ENCODE measurements around the gene CSN2.
"Not testable (repeated sequence)": the region's sequence is repeated elsewhere in the genome, so short reads cannot be mapped to it uniquely, and the experiment has no call there.

Gene CSN2, protein sequence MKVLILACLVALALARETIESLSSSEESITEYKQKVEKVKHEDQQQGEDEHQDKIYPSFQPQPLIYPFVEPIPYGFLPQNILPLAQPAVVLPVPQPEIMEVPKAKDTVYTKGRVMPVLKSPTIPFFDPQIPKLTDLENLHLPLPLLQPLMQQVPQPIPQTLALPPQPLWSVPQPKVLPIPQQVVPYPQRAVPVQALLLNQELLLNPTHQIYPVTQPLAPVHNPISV

DNA sequence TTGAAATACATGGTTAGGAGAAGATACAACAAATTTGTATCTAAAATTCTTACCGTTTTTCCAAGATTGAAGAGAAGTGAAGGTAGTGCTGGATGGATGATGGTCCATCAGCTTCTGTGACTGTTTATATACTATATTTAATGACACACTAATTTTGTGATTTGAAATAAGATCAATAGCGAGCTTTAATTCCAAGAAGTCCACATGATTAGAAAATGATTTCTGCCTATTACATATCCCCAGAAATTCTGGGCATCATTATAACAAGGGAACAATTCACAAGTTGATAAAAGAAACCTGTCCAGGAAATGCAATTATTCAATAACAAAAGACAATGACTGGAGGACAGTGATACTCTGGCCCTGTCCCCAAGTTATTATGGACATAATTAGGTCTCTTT lies at the start of gene CSN2:
Gene CSN2, minus strand, starts transcription at position 101 of the 400 bp plus-strand sequence. CDS start 4,733 bp downstream, outside the sequence.
- DNase-seq (ENCODE audit: insufficient read length, low spot score), result no peak
- no peak for FAIRE-seq

DNA sequence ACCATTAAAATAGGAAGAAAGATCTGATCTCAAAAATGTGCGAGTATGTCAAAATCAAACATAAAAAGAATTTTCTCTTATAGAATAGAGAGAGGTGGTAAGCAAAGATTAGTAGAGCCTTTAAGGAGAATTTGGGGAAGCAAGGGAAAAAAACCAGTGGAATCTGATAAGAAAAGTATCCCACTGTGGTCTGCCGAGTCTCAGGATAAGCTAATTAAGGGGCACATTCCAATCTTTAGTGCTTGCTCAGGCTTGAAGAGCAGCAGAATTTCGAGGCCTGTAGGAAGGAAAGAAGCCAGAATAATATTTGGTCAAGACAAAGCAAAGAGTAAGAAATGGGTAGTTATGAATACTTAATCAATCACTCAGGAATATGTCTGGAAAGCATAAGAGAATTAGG lies 43.2 kb upstream of the CSN2 start:
- FAIRE-seq (no peak), DNase-seq (ENCODE audit: insufficient read length, low spot score) (no peak)

DNA sequence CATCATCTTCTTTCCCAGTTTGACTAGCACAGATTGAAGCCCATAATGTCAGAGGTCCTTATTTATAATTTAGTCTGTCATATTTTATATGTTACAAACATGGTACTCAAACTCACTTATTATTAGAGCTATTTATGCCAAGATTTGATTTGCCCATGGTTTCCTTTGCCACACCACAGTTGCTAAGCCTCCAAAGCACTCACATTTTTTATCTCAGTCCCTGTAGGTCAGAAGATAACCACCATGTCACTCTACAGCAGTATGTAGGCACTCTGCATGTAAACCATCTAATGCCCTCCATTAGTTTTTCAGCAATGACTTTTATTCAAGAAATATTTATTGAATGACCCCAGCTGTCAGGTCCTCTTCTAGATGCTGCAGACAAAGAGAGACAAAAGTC lies 37.0 kb upstream of the CSN2 start:
- FAIRE-seq, result no peak
- no peak for DNase-seq (ENCODE audit: insufficient read length, low spot score)

DNA sequence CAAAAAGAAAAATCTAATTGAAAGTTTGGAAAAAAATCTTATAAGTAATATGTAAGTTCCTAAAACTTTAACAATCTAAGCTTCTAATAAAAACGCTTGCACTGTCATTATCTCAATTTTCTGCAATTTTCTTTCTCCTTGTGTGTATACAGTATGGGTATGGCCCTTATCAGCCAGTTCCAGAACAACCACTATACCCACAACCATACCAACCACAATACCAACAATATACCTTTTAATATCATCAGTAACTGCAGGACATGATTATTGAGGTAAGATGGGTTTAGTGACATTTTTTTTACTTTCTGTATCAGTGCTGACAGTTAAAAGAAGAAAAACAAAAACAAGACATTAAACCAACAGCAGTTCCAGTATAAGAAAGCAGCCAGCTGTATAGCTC lies 35.2 kb upstream of the CSN2 start:
- FAIRE-seq (no peak), DNase-seq (ENCODE audit: insufficient read length, low spot score) (no peak)

DNA sequence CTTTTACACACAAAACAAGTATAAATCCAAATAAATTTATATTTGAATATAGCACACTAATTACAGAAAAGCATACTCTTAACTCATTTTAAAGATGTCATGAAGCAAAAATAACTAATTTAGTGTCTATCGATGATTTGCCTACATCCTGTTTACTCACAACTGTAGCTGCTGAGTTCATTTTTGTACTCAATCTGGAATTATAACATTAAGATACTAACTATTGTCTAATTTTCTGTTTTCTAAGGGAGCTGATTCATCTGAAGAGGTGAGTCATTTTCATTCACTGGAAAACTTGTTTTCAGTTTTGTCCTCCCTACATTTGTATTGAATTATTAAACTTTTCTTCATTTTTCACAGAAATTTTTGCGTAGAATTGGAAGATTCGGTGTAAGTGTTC lies 33.9 kb upstream of the CSN2 start:
- FAIRE-seq (no peak), DNase-seq (ENCODE audit: insufficient read length, low spot score) (no peak)

DNA sequence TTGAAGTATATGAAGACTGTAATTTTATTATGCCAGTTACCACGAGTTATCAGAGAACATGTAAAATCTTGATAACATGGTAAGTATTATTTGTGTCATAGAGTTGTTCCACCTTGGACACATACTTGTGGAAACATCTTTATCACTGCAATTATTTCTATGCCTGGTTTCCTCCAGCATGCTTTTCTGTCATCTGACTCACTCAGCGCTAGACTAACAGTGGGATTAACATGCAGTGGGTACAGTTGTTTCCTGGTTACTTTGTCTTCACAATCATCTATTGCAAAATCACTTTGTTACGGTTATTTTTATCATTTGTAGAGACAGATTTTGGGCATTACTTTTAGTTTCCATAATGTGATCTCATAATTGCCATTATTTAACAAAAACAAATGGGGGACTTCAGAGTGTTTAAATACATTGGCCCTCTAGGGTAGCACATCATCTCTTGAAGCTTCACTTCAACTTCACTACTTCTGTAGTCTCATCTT lies 30.0 kb upstream of the CSN2 start, which contains the start of gene STATH:
Gene STATH, plus strand, starts transcription at position 441 of the 491 bp plus-strand sequence. CDS start 2,472 bp downstream, outside the sequence.
- DNase-seq (ENCODE audit: insufficient read length, low spot score), result no peak
- FAIRE-seq, result no peak

DNA sequence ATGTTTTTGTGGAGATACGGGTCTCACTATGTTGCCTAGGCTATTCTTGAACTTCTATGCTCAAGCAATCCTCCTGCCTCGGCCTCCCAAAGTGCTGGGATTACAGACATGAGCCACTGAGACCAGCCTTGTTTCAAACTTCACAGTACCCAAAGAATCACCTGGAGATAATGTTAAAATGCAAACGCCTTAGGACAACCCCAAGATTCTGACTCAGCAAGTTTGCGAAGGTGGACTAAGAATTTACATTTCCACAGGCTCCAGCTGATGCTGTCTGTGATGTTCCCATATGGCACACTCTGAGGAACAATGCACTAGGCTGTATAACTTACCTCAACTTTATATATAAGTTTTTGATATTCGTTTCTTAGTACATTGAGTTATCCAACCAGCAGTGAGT lies 29.3 kb upstream of the CSN2 start:
- no peak for DNase-seq (ENCODE audit: insufficient read length, low spot score)
- no peak for FAIRE-seq

DNA sequence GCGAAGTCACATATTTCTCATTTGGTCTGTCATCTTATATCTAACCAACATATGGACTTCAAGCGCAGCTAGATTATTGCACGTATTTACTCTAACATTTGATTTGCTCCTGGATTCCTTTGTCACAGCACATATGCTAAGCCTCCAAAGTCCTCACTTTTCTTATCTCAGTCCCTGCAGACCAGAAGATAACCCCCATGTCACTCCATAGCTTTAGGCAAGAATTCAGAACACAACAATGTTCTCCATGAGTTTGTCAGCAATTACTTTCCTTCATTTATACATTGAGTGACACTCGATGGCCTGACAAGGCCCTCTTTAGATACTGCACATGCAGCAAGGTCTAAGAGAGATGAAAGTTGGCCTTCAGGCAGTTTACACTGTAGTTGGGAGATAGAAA lies 25.5 kb upstream of the CSN2 start:
- FAIRE-seq, result no peak
- DNase-seq (ENCODE audit: insufficient read length, low spot score), result no peak

DNA sequence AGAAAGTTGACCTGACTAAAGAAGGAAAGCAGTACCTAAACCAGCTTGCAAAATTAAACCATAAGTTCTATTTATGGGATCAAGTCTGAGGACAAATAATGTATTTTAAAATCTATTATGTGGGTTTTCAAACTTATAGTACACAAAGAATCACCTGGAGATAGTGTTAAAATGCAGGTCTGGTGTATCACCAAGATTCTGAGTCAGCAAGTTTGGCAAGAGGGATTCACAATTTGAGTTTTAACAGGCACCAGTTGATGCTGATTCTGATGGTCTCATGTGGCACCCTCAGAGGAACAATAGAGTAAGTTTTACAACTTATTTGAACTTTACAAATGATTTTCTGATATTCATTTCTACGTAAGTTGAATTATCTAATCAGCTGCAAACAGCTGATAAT lies 21.1 kb upstream of the CSN2 start:
- FAIRE-seq (no peak), DNase-seq (ENCODE audit: insufficient read length, low spot score) (no peak)

DNA sequence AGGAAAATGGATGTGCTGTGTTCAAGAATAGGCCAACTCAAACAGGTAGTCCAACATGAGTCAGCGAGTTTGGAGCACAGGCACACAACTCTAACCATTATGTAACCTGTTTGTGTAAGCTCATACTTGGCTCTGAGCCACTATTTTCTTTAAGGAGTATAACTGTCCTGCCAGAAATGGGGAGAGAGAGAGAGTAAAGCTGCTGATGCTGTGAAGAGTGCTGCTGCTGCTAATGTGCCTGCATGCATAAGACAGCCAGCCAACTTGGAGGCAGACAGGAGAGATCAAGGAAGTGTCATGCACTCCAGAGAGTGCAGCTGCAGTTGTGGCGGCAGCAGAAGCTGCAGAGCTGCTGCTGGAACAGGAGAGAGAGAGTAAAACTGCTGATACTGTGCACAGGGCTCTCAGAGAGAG lies 18.5 kb upstream of the CSN2 start:
- FAIRE-seq (no peak), DNase-seq (ENCODE audit: insufficient read length, low spot score) (no peak)

DNA sequence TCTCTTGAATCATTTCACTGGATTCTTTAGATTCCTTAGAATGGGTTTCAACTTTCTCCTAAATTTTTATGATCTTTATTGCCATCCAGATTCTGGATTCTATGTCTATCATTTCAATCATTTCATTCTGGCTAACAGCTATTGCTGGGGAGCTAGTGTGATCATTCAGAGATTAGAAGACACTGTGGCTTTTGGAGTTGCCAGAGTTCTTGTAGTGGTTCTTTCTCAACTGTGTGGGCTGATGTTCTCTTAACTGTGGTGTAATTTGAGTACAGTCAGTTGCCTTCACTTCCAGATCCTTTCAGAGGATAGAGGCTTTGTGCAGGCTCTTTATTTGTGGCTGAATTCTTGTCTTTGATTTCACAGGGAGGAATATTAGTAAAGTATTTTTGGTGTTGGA lies 12.1 kb upstream of the CSN2 start:
- no peak for FAIRE-seq
- DNase-seq (ENCODE audit: insufficient read length, low spot score), result no peak

DNA sequence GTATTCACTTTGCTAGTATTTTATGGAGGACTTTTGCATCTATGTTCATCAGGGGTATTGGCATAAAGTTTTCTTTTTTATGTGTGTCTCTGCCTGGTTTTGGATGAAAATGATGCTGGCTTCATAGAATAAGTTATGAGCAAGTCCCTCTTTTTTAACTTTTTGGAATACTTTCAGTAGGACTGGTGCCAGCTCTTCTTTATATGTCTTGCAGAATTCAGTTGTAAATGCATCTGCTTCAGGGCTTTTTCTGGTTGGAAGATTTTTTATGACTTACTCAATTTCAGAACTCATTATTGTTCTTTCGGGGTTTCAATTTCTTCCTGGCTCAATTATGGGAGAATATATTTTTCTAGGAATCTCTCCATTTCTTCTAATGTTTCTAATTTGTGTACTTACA lies 9.1 kb upstream of the CSN2 start:
- DNase-seq (ENCODE audit: insufficient read length, low spot score) (no peak), FAIRE-seq (no peak)

DNA sequence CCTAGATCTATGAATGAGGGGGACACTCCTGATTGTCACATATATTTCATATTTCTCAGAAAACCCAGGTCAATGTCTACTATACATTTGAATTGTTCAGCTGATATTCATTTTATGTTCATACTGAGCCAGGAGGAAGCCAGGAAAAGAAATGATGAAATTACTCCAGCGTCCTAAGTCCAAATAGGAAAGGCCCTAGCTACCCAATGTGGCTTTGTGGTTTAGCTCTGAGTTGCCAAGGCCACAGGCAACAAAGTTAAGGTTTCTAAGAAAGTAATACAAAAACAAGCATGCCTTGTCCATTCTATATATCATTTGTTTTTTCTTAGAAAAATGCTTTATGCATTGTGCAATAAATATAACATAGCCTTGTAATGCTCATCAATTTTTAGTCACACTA lies 4.5 kb upstream of the CSN2 start:
- no peak for FAIRE-seq

DNA sequence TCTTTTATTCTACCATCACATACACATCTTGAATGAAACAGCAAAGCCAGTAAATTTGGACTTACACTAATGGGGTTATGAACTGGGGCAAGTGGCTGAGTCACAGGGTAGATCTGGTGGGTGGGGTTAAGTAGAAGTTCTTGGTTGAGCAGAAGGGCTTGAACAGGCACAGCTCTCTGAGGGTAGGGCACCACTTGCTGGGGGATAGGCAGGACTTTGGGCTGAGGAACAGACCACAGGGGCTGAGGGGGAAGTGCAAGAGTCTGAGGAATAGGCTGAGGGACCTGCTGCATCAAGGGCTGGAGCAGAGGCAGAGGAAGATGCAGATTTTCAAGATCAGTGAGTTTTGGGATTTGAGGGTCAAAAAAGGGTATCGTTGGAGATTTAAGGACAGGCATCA lies 8.3 kb downstream of the CSN2 start:
- no peak for DNase-seq (ENCODE audit: insufficient read length, low spot score)
- FAIRE-seq, result no peak

More for the DNA sequence above, 4.5 kb upstream of the CSN2 start:
- no peak for DNase-seq (ENCODE audit: insufficient read length, low spot score)

DNA sequence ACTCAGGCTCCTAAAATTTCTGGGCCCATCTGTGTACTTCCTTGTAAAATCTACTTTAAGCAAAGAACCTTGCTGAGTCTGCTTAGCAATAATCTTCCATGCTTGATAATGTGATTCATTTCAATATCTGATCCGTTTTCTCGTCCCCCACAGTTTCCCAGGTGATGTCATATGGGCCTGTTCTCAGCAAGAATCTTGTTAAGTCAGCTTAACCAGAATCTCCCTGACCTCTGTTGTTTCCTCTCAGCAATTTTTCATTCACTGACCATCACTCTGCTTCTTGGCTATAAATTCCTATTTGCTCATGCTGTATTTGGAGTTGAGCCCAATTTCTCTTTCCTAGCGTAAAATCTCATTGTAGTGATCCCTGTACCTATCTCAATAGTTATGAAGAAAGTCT lies 13.9 kb downstream of the CSN2 start:
- FAIRE-seq (no peak), DNase-seq (ENCODE audit: insufficient read length, low spot score) (no peak)

DNA sequence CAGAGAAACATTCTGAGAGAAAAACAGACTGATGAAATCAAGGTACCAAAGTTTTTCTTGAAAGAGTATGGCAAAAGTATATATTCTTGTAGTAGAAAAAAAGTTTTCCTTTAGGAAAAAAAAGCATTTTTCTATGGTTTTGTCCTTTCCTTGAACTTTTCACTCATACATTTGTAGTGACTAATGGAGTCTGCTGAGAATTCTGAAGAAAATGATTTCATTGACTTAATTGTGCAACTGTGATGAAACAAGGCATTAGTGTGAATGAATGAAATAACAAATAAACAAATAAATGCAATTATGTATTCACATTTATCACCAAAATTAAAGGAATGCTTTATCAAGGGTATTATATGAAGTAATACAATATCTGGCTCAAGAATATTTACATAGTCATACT lies 29.0 kb downstream of the CSN2 start:
- FAIRE-seq (no peak), DNase-seq (ENCODE audit: insufficient read length, low spot score) (no peak)

DNA sequence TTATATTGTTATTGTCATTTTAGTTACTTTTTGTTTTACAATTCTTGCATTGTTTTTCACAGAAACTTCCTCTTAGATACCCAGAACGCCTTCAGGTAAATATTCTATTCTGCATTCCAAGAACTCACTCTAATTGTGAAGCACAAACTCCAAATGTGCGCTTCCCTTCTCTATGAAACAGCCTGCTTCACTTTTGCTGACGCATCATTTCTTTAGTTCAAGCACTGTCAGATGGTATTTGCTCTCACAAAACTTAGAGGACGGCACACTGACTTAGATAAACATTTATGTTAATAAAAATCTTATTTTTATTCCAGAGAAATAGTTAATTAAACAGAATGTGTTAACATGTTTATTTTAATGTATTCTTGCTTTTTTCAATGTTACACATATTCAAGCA lies 31.4 kb downstream of the CSN2 start:
- DNase-seq (ENCODE audit: insufficient read length, low spot score) (no peak), FAIRE-seq (no peak)

DNA sequence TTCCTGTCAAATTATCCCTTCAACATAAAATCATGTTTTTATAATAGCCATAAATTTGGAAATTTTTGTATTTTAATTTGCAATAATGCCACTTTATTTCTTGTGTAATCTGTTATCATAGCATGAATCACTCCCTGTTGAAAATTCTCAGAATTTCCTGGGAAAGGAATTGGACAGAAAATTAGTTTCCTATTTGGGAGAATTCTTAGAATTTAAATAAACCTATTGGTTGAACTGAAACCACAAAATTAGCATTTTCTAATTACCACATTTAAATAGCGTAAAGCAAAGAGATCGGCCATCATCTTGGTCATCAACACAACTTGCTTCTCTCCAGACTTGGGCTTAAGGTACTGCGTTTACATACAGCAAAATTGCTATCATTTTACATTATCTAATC lies 34.8 kb downstream of the CSN2 start, which contains the start of gene CSN1S1:
Gene CSN1S1, plus strand, starts transcription at position 301 of the 400 bp plus-strand sequence. CDS start 1,488 bp downstream, outside the sequence.
- DNase-seq (ENCODE audit: insufficient read length, low spot score) (no peak), FAIRE-seq (no peak)

DNA sequence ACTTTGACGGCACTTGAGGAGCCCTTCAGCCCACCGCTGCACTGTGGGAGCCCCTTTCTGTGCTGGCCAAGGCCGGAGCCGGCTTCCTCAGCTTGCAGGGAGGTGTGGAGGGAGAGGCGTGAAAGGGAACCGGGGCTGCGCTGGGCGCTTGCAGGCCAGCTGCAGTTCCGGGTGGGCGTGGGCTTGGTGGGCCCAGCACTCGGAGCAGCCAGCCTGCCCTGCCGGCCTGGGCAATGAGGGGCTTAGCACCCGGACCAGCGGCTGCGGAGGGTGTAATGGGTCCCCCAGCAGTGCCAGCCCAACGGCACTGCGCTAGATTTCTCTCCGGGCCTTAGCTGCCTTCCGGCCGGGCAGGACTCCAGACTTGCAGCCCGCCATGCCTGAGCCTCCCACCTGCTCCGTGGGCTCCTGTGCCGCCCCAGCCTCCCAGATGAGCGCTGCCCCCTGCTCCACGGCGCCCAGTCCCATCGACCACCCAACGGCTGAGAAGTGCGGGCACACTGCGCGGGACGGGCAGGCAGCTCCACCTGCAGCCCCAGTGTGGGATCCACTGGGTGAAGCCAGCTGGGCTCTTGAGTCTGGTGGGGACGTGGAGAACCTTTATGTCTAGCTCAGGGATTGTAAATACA lies 41.6 kb downstream of the CSN2 start:
- FAIRE-seq; DNase-seq (ENCODE audit: insufficient read length, low spot score): not testable (repeated sequence)

DNA sequence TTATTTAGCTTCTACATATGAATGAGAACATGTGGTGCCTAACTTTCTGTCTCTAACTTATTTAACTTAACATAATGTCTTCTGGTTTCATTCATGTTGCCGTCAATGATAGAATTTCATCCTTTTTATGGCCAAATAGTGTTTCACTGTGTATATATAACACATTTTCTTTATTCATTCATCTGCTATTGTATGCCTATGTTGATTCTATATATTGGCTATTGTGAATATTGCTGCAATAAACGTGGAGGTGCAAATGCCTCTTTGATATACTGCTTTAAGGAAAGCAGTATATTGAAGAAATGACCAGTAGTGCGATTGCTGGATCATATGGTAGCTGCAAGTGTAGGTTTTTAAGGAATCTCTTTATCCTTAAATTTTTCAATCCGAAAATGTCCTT lies 44.7 kb downstream of the CSN2 start:
- no peak for FAIRE-seq
- no peak for DNase-seq (ENCODE audit: insufficient read length, low spot score)

DNA sequence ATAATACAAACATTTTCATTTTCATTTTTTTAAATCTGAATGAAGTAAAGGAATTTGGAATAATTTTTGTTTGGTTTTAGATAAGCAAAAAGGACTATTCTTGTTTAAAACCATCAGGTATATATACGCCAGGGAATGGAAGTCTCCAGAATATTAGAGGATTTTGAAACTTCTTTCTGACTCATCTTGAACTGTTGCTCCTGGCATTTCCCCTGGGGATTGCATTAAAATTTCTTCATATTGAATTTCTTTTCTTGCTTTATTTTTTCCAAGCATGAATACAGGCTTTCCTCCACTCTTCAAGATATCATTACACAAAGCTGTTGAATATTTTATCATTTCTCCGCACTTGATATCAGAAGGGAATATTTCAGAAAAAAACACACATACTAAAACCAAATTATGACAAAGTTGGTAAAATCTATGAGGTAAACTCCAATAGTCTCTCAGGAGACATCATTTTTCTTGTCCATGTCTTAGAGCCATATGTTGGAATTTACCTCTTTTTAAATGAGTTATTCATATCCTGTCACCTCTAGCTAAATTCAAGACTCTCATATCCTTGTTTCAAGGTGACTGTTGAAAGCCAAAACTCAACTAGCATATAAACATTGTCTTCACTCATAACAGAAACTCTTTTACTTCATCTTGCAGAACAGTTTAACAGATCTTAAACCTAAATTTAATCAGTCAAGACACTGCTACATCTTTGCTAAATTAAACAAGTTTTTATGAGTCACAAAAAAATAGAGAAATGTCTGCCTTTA lies 55.3 kb downstream of the CSN2 start:
- no peak for DNase-seq (ENCODE audit: insufficient read length, low spot score)
- FAIRE-seq, result no peak

DNA sequence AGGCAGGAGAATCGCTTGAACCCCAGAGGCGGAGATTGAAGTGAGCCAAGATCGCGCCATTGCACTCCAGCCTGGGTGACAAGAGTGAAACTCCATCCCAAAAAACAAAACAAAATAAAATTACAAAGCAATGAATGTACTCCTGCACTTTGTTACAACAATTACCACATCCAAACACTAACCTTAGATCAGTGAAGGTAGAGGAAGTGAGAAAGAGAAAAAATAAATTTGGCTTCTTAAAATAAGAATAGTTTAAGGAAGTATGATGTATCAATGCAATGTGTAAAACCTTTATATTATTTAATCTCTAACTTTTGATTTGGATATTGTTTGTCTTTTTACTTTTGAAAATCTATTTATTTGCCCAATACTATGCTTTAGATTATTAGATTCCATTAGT lies 56.3 kb downstream of the CSN2 start:
- FAIRE-seq (no peak), DNase-seq (ENCODE audit: insufficient read length, low spot score) (no peak)
